Measurements from ENCODE around the gene ESYT2. TPM values are rescaled to one million over a fixed set of nuclear protein-coding genes. Genes with fewer than 3 reads are reported as not detected.

The ESYT2 gene
- polyA plus RNA-seq, 1 of the 3 experiments (the other 2 are of a cell fraction) = 34.2 TPM

GRCh38 chr7:158776474-158776873 is 52.8 kb downstream of the ESYT2 start:
- CTCF ChIA-PET = interaction anchor here (1.4 kb wide), 1 partner anchor 80 kb away, joined by 3 read pairs; no protein-coding TSS in a partner anchor

GRCh38 chr7:158774952-158775351 is 54.4 kb downstream of the ESYT2 start:
- ChIA-PET CTCF (interaction anchor here (0.7 to 0.8 kb wide), 2 partner anchors 24 to 35 kb away, joined by 3 read pairs; no protein-coding TSS in a partner anchor), POLR2A (no interaction called here)
- Histone ChIP-seq H3K36me3 (replicated peaks in 1 of 2; ENCODE audit: control insufficient read depth in 1 of 2, insufficient read depth in 2 of 2, low read length in 1 of 2) (peaks cover 25 to 37% of the 10 kb centered on the region in 2 experiments), H3K9me2 (no peaks in the 10 kb centered on the region), H3K4me1 (ENCODE audit: control insufficient read depth in 1 of 2, insufficient read depth in 2 of 2, low read depth in 1 of 2, low read length in 1 of 2) (peaks cover 0 to 7% of the 10 kb centered on the region in 2 experiments; a peak in 2 of 4 replicates), H3K27ac (ENCODE audit: low read depth in 2 of 2, low read length in 1 of 2) (no peak overlapping the region), H3K9ac (no peak overlapping the region), H3K9me3 (no peaks in the 10 kb centered on the region), H3K4me2 (no peak overlapping the region), H4K20me1 (ENCODE audit: insufficient read depth) (no peaks in the 10 kb centered on the region), H2AFZ (ENCODE audit: low read depth) (no peak overlapping the region), H3F3A (replicated peaks; ENCODE audit: insufficient read depth) (peaks cover 6% of the 10 kb centered on the region), H3K27me3 (ENCODE audit: insufficient read depth) (no peaks in the 10 kb centered on the region), H3K4me3 (ENCODE audit: low read depth in 2 of 2, low read length in 1 of 2) (no peak overlapping the region), H3K79me2 (ENCODE audit: insufficient read depth) (peaks cover 18% of the 10 kb centered on the region)
- TF ChIP-seq MXI1 (IDR thresholded peaks at IDR 0.05; ENCODE audit: low read depth, low read length) (no peak), GABPA (IDR thresholded peaks at IDR 0.05; ENCODE audit: low read depth) (no peak), EZH2phosphoT487 (IDR thresholded peaks at IDR 0.05; ENCODE audit: borderline replicate concordance, low read depth) (no peak), EP300 (IDR thresholded peaks at IDR 0.05; ENCODE audit: borderline replicate concordance in 1 of 2, low read depth in 1 of 2, low read length in 1 of 2) (no peak), CHD2 (IDR thresholded peaks at IDR 0.05; ENCODE audit: low read length, partially characterized antibody) (no peak), FOXJ3 (CRISPR knock-in tag; IDR thresholded peaks at IDR 0.05) (no peak), TEAD4 (IDR thresholded peaks at IDR 0.05; ENCODE audit: borderline replicate concordance, insufficient read depth) (no peak), TCF12 (IDR thresholded peaks at IDR 0.05) (no peak), NRF1 (IDR thresholded peaks at IDR 0.05; ENCODE audit: low read depth, low read length) (no peak)
- 94% methylated on average over 5 of the region's 5 CpGs for WGBS (ENCODE audit: low lambda C conversion rate)
- DNase-seq = no peak

More at GRCh38 chr7:158776474-158776873, 52.8 kb downstream of the ESYT2 start:
- H3K4me1 ChIP-seq (ENCODE audit: control insufficient read depth in 1 of 2, insufficient read depth in 2 of 2, low read depth in 1 of 2, low read length in 1 of 2) = peaks cover 0 to 7% of the 10 kb centered on the region in 2 experiments; a peak in 3 of 4 replicates
- H3K4me2 ChIP-seq = no peak overlapping the region
- H3K27ac ChIP-seq (ENCODE audit: low read depth in 2 of 2, low read length in 1 of 2) = no peak overlapping the region
- no peak overlapping the region for H3K9ac ChIP-seq
- no peaks in the 10 kb centered on the region for H3K9me2 ChIP-seq
- peaks cover 23% of the 10 kb centered on the region for H3K79me2 ChIP-seq (ENCODE audit: insufficient read depth)
- H2AFZ ChIP-seq (ENCODE audit: low read depth) = no peak overlapping the region
- peaks cover 9% of the 10 kb centered on the region for H3F3A ChIP-seq (replicated peaks; ENCODE audit: insufficient read depth)
- POLR2A ChIA-PET = no interaction called here
- peaks cover 28 to 51% of the 10 kb centered on the region in 2 experiments for H3K36me3 ChIP-seq (replicated peaks in 1 of 2; ENCODE audit: control insufficient read depth in 1 of 2, insufficient read depth in 2 of 2, low read length in 1 of 2)
- no peak for DNase-seq
- H3K27me3 ChIP-seq (ENCODE audit: insufficient read depth) = no peaks in the 10 kb centered on the region
- no peaks in the 10 kb centered on the region for H4K20me1 ChIP-seq (ENCODE audit: insufficient read depth)
- TF ChIP-seq USF2 (IDR thresholded peaks at IDR 0.05; ENCODE audit: borderline replicate concordance, low read depth, low read length) (no peak), FOSL2 (IDR thresholded peaks at IDR 0.05; ENCODE audit: borderline replicate concordance, low read depth) (no peak), TAF1 (IDR thresholded peaks at IDR 0.05; ENCODE audit: borderline replicate concordance, low read depth, low read length) (no peak), GATA2 (CRISPR knock-in tag; IDR thresholded peaks at IDR 0.05) (no peak), MXI1 (IDR thresholded peaks at IDR 0.05; ENCODE audit: low read depth, low read length) (no peak), JUND (IDR thresholded peaks at IDR 0.05) (no peak), RCOR1 (IDR thresholded peaks at IDR 0.05; ENCODE audit: low read length) (no peak), RXRA (IDR thresholded peaks at IDR 0.05; ENCODE audit: borderline replicate concordance, low read depth) (no peak)
- TF ChIP-seq, protein P1, sequence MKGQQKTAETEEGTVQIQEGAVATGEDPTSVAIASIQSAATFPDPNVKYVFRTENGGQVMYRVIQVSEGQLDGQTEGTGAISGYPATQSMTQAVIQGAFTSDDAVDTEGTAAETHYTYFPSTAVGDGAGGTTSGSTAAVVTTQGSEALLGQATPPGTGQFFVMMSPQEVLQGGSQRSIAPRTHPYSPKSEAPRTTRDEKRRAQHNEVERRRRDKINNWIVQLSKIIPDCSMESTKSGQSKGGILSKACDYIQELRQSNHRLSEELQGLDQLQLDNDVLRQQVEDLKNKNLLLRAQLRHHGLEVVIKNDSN (IDR thresholded peaks at IDR 0.05; ENCODE audit: borderline replicate concordance, low read depth) = no peak
- TF ChIP-seq, protein P2, sequence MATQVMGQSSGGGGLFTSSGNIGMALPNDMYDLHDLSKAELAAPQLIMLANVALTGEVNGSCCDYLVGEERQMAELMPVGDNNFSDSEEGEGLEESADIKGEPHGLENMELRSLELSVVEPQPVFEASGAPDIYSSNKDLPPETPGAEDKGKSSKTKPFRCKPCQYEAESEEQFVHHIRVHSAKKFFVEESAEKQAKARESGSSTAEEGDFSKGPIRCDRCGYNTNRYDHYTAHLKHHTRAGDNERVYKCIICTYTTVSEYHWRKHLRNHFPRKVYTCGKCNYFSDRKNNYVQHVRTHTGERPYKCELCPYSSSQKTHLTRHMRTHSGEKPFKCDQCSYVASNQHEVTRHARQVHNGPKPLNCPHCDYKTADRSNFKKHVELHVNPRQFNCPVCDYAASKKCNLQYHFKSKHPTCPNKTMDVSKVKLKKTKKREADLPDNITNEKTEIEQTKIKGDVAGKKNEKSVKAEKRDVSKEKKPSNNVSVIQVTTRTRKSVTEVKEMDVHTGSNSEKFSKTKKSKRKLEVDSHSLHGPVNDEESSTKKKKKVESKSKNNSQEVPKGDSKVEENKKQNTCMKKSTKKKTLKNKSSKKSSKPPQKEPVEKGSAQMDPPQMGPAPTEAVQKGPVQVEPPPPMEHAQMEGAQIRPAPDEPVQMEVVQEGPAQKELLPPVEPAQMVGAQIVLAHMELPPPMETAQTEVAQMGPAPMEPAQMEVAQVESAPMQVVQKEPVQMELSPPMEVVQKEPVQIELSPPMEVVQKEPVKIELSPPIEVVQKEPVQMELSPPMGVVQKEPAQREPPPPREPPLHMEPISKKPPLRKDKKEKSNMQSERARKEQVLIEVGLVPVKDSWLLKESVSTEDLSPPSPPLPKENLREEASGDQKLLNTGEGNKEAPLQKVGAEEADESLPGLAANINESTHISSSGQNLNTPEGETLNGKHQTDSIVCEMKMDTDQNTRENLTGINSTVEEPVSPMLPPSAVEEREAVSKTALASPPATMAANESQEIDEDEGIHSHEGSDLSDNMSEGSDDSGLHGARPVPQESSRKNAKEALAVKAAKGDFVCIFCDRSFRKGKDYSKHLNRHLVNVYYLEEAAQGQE (IDR thresholded peaks at IDR 0.05; ENCODE audit: low read depth, low read length) = no peak
- no peaks in the 10 kb centered on the region for H3K9me3 ChIP-seq
- H3K4me3 ChIP-seq (ENCODE audit: low read depth in 2 of 2, low read length in 1 of 2) = no peak overlapping the region
- 97% methylated on average over 3 of the region's 3 CpGs for whole genome bisulfite sequencing (ENCODE audit: low lambda C conversion rate)

All from SK-N-SH (cell line).